Superior temporal gyrus (tissue), 1 donor: ENCODE measurements around the gene BCR.
A peak's percentile ranks its signal among the peaks of the same experiment; 100 is the strongest.

ENCODE experiments used
- DNase-seq: peaks from one replicate; pipeline ENCODE4 v3.0.0-alpha.2; 2016; ENCODE audit errors: extremely low spot score

BCR gene

DNA sequence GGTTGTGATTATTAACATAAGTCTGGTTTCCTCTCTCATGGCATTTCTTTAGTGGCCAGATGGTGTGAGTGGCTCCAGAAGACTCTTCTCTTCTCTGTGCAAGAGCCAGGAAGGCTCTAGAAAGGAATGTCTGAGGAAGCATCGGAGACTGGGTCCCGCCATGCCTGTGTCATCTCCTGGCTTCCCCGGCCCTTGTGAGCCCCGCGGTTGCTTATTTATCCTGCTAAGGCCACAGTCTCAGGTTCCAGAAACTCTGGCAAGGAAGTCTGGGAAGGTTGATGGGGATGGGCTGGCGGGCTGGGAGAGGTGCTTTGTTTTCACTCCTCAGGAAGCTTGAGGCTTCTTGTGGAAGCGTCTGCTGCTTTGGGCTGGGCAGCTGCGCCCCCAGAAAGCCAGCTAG is 18.9 kb downstream of the BCR start:
- no peak for DNase-seq

DNA sequence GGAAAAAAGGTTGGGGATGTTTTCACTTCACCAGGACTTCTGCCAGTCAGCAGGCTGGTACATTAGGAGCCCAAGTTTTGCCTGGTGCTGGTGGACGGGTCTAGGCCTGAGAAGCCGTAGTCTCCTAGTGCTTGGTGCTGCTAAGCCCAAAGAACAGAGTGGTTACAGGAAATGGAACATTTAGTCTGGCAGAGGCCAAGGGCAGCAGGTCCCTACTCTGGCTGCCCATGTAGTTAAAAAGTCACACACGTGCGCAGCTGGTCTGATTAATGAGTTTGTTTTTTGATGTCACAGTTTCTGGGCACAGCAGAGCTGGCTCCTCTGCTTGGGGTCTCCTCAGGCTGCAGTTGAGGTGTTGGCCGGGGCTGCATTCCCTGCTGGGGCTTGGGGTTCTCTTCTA is 20.6 kb downstream of the BCR start:
- no peak for DNase-seq

DNA sequence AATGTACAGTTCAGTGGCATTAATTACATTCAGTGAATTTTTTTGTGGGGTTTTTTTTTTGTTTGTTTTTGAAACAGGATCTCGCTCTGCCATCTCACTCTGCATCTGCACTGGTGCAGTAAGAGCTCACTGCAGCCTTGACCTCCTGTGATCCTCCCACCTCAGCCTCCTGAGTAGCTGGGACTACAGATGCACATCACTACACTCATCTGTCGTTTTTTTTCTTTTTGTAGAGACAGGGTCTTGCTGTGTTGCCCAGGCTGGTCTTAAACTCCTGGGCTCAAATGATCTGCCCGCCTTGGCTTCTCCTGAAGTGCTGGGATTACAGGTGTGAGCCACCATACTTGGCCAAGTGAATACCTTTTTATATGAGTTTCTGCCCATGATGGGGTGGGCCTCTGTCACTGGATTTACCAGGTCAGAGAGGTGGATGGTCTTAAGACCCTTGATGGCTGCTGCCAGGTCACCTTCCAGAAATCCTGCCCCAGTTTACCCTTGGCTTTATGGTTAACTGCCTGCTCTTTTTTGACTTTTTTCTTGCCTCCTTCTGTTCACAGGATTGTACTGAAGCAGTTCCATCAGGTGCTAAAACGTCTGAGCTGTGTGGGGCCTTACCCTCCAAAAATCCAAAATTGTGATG is 22.6 kb downstream of the BCR start:
- DNase-seq = no peak

DNA sequence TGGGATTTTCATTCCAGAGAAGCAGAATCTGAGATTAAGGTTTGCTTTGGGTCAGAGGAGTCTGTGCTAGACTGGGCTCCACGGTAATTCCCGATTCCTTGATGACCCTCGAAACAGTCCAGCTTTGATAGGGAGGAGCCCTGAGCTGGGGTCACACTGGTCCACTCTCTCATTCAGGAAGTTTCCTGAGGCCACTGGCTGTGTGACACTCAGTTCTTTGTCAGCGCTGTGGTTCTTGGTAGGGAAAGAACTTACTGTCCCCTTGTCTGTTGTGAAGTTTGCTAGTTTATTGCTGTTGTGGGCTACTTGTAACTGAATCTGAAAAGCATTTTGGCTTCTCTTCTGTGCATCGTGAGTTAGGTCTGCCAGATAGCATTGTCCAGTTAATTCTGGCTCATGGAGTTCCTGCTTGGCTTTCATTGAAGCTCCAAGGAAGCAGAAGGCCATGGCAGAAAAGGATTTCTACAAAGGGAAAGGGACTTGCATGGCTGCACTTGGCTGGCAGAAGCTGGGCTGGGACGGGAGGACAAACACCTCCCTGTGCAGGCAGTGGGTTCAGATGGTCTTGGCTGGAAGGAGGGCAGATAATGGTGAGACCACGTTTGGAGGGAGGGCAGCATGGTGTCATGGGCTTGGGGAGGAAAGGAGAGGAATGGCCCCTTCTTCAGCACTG is 23.3 kb downstream of the BCR start:
- DNase-seq = peak; percentile 57

DNA sequence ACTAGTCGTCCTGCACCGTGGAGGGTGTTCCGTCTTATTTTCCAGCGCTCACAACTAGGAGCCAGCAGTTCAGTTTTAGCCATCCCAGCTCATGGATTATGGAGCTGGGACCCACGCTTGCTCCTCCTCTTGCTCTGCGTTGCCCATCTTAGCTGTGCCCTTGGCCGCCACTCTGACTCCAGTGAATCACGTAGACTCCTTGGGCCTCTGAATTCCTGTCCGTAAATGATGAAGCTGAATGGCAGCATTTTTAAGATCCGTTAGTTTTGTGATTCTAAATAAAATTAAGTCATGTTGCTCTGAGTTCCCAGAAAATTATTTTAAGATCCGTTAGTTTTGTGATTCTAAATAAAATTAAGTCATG is 23.8 kb downstream of the BCR start:
- DNase-seq = peak; percentile 27

DNA sequence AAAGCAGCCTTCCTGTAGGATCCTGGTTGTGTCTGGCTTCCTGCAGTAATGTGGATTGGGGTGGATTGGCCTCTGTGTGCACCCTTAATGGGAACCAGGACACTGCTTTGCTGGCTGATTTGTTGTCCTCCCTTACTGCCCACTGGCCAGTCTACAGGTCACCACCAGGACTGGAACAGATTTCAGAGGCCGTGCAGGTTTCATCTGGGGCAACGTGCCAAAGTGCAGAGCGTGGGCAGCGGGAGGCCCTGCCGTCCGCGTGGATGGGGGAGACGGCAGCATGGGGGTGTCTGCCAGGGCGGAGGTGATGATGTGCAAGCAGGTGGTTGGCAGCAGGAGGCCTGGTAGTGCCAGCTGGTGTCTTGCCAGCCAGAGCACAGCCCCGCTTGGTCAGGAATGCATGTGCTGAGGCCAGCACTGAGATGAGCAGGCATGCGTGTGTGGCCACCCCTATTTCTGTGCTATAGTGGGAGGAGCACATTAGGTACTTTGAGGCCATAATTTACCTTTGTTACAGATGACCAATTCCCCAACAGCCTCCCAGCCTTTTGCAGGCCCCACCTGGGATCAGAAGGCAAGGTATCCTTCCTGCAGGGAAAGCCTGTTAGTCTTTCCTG is 24.3 kb downstream of the BCR start:
- DNase-seq = peak; percentile 20

DNA sequence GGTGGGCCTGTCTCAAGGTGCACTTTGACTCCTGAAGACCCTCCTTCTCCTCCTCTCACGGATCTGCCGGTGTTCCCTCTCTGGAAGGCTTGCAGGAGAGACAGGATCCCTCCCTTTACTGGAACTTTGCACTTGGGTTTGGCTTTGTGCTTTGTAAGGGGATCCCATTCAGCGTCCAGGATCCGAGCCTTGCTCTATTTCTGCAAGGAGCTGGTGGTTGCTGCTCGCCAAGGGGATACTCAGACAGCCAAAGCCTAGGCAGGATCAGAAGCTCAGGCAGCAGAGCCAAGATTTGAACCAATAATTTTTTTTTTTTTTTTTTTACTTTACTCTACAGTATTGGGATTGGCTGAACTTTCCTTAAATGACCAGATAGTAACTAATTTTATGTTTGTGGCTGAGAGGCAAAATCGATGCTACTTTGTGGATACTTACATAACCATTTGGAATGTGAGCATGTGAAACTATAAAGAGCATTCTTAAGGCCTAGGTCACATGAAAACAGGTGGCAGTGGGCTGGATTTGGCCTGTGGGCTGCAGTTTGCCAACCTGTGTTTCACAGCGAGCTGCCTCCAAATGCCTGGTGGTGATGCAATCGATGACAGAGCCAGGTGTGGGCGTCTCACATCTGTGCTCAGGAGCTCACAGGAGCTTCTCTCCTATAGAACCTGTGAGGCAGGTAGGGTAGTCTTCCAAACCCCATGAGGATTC is 25.2 kb downstream of the BCR start:
- no peak for DNase-seq

DNA sequence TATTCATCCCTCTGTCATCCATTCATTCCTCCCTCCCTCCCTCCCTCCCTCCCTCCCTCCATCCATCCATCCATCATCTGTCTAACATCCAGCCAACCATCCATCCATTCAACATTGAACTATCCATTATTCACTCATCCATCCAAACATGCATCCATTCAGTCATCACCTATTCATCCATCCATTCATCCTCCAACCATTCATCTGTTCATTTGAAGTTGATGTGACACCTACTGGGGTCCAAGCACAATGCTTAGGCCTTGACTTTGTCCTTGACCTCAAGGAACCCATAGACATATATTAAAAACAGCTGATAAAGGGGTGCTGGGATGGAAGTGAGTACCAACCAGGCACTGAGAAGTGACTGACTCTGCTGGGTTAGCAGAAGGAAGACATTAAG is 26.6 kb downstream of the BCR start:
- DNase-seq = no peak

DNA sequence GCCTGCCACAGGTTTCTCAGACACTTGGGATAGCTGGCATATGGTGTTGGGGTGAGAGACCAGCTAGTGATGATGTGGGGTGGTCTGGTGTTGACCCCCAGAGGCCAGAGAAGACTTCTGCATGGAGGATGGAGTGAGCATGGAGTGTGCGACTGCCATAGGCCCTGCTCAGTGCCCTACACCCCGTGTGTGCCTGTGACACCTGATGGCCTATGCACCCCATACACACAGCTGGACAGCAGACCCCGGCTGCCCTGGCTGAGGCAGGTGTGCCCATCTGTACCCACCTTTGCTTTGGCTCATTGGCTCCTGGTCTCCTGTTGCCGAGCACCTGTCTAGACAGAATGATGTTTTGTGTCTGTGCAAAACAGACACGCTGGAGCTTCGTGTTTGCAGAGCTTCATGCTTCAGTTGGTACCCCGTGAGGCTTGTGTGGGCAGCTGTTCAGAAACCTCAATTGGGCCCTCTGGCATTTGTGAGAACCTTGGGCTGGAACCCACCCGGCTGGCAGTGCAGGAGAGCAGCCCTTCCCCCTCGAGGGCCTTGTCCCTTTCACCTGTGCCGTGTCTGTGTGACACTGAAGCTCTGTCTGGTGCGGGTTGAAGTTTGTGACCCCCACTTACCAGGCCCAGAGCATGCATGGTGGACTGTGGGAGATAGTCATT is 27.6 kb downstream of the BCR start:
- no peak for DNase-seq

DNA sequence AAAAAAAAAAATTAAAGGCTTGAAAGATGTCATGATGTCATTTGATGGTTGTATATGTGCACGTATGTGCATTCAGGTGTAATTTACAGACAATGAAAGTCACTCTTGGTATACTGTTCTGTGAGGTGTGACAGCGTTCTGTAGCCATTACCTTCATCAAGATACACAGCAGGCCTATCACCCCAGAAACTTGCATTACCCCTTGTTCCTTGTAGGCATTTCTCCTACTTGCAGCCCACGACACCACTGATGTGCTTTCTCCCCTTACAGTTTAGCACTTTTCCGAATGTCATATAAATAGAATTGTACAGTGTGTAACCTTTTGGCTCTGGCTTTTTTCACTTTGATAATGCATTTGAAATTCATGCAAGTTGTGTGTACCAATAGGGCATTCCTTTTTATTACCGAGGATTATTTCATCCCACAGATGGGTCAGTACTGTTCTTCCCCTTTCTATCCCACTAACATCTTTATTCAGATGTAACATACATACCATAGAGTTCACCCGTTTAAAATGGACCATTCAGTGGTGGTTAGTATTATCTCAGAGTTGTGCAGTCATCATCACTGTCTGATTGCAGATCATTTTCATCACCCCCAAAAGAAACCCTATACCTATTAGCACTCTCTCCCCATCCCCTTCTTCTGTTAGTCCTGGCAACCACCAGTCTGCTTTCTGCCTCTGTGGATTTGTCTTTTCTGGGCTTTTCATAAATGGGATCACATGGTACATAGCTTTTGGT is 30.3 kb downstream of the BCR start:
- DNase-seq = no peak

DNA sequence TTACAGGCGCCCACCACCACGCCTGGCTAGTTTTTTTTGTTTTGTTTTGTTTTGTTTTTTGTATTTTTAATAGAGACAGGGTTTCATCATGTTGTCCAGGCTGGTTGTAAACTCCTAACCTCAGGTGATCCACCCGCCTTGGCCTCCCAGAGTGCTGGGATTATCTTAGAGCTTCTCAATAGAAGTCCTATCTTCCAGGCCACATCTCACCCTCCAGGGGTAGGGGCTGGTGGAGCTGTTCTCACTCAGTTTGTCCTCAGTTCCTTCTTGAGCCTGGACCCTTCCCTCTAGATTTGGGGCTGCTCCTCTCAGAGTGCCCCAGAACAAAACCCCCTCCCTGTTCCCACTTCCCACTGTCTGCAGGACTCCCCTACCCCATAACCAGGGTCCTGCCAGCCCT is 31.3 kb downstream of the BCR start:
- DNase-seq = no peak

DNA sequence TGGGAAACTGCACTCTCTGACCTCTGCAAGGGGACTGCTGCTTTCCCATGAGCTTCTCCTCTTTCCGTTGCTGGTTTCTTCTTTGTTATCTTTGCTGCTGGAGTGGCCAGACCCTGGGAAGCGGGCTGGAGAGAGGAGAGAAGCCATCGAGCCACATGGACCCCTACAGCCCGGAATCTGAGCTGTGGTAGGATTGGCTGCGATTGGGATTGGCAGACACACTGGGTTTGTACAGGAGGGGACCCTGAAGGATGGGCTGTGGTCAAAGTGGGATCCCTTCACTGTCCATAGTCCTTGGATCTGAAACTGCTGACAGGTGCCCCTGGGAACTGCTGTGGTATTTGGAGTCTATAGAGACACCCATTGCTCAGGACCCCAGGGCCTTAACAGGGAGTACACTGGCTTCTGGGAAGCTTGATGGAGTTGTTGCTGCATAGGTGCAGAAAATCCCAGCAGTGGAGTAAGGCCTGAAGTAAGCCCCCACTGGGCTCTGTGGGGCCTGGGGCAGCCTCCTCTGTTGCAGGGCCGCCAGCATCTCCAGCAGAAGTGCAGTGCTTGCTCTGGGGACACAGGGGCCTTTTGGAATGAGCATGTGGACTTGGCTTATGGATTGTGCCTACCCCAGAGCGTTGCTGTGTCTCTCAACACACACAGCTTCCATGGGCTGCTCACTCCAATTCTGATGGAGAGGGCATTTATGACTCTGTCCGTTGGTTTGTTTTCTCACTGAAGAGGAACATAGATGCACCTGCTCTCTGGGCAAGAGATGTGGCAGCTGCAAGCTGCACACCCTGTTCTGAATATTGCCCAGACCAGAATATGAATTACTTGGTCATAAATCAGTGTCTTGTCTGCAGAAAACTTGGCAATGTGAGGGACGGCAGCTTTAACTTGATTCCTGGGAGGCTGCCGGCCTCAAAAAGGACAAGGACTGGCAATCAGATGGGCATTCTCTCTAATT is 32.0 kb downstream of the BCR start:
- DNase-seq = no peak

DNA sequence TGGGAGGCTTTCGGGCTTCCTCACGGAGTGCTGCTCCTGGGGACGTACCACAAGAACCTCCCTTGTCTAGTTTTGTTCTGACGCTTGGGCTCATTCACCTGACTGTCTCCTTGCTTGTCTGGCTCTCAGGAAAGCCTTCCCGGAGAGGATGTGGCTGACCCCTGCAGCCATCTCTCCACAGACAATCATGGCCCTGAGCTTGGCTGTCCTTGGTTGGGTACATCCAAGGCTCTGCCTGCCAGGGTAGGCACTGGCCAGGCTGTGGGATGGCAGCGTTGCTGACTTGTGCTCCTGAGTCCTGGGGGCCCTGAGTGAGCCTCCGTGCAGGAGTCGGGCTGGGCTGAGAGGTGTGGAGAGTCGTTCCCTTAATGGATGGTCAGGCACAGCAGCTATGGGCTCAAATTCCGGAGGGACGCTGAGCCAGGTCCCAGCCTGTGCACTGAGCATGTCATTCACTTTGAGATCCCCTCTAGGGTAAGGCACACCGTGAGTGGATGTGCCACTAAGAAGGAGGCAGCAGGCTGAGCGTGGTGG is 32.8 kb downstream of the BCR start:
- no peak for DNase-seq

DNA sequence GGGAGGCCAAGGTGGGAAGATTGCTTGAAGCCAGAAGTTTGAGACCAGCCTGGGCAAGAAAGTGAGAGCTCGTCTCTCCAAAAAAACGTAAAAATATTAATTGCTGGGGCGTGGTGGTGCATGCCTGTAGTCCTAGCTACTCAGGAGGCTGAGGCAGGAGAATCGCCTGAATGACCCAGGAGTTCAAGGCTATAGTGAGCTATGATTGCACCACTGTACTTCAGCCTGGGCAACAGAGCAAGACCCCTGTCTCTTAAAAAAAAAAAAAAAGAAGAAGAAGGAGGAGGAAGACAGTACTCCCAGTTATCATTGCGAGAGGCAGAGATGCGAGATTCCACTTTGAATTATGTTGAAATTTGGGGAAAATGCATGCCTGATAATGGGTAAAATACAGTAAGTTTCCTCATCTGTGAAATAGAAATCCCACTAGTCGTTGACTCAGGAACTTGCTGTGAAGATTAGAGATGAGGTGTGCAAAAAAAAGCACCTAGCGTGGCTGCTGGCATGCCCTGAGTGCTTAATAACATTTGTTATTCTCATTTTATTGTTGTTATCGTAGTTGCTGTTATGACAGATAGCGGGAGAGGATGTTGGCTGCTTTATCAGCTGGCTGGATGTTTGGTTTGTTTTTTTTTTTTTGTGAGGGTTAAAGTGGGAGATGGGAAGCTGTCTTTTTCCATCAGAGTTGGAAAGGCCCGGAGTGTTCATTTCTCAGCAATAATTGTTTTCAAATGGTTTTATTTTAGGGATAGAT is 33.4 kb downstream of the BCR start:
- no peak for DNase-seq

DNA sequence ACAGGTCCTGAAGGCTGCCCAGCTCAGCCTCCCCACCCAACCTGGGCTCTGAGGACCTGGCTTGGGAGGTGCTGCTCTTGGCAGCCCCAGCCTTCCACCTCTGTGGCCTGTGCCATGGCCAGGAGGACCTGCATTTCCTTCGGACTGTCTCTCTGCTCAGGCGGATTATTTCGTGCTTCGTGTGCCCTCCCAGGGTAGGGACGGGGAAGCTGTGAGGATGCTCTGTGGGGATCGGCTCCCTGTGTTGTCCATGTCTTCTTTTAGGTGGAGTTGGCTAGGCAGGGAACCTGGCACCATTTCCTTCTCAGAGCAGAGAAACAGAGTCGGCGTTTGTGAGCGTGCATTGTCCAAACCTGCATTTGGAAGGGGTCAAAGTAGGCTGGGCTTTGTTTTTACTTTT is 34.1 kb downstream of the BCR start:
- no peak for DNase-seq

DNA sequence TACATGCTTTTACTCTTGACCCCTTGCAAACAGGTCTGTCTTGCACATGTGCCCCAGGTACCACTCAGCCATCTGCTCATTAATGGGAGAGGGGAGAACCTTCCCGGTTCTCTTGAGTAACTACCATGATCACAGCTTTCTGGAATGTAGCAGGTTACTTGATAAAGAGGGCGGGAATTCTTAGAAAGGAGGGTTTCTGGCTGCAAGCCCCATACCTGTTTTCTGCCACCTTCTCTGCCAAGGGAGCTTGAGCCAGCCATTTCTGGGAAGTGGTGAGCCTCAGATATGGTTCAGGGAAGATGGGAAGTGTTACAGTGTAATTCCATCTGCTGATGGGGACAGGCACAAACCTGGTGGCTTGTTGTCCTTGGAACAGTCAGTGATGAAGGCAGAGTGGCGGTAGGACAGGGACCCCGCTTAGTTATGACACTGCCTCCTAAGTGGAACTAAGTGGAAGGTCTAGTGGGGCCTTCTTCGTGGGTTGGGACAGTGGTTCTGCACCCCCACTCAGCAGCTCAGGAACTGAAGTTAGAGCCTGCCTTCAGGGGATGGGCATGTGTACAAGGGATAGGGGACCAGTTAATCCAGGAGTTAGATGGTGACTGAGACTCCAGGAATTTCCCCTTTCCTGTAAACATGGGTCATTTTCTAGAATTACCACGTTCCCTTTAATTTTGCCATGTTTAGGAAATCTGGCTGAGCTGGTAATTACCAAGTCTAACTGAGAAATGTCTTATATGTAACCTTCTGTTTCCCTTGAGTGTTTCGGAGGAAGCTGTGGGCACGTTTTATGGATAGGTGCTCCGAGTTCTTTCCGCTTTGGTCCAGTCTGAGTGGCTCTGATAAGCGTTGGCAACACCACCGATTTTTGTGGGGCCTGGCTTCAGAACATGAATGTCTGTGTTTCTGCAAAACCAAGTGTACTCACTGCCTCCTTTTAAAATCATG is 35.3 kb downstream of the BCR start:
- no peak for DNase-seq

DNA sequence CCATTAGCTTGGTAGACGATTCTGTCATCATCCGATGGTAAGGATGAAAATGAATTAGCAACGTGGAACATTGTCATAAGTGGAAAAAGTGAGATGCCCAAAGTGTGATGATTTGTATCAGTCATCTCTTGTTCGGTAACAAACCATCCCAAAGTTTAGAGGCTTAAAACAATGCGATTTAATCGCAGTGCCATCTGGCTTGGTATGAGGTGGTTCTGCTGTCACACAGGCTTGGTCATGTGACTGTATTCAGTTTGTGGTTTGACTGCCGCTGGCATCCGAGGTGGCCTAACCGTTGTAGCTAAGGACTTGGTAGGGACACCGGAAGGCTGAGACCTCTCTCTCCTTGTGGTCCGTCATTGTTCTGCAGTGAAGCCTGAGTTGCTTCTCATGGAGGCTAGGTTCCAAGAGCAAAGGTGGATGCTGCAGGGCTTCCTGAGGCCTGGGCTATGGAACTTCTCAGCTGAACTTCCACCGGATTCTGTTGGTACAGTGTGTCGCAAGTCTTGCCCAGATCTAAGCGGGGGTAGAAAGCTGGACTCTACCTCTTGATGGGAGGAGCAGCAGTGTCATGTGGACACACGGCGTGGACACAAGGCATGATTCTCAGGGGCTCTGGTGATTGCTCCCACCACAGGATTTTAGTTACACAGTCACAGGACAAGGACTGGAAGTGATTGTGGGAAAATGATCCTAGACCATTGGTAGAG is 36.3 kb downstream of the BCR start:
- no peak for DNase-seq
